ENCODE data around the gene OCIAD2. TPM values are rescaled to one million over a fixed set of nuclear protein-coding genes. Genes with fewer than 3 reads are reported as not detected.
"Not testable (repeated sequence)": the region's sequence is repeated elsewhere in the genome, so short reads cannot be mapped to it uniquely, and the experiment has no call there.

OCIAD2 gene
- total RNA-seq, 4 donors from 2014 or later = 1.3 to 7.7 (median 2.4) TPM

- Histone ChIP-seq H3K27ac (no peak overlapping the region), H3K4me3 (no peak overlapping the region), H3K9me3 (no peaks in the 10 kb centered on the region), H3K36me3 (peaks cover 0 to 43% of the 10 kb centered on the region in 2 donors), H3K27me3 (no peaks in the 10 kb centered on the region), H3K4me1 (no peaks in the 10 kb centered on the region)
- TF ChIP-seq POLR2A (IDR thresholded peaks at IDR 0.05) (no peak), CTCF (IDR thresholded peaks at IDR 0.05 in 4 of 5, conservative IDR thresholded peaks at IDR 0.05 in 1 of 5) (no peak)
- intact Hi-C loops (cut with DNase I; ENCODE audit: low total_unique reads) = no loop called here
- no peak for DNase-seq
- no peak for ATAC-seq
- in situ Hi-C loops (cut with MboI; ENCODE audit: low sequenced_read_pairs in 4 of 4) = no loop called here
Measured at GRCh38 chr4:48858130-48858529, 48.4 kb downstream of the OCIAD2 start.

GRCh38 chr4:48854982-48855381 is 51.6 kb downstream of the OCIAD2 start:
- H3K36me3 ChIP-seq = peaks cover 0 to 51% of the 10 kb centered on the region in 2 donors
- ATAC-seq (no peak), DNase-seq (no peak)
- intact Hi-C loops (cut with DNase I; ENCODE audit: low total_unique reads) = no loop called here
- no peaks in the 10 kb centered on the region for H3K9me3 ChIP-seq
- H3K27me3 ChIP-seq = no peaks in the 10 kb centered on the region
- no peak overlapping the region for H3K4me3 ChIP-seq
- H3K4me1 ChIP-seq = no peaks in the 10 kb centered on the region
- no peak overlapping the region for H3K27ac ChIP-seq
- in situ Hi-C loops (cut with MboI; ENCODE audit: low sequenced_read_pairs in 4 of 4) = no loop called here
- TF ChIP-seq CTCF (IDR thresholded peaks at IDR 0.05 in 4 of 5, conservative IDR thresholded peaks at IDR 0.05 in 1 of 5) = no peak
- TF ChIP-seq POLR2A (IDR thresholded peaks at IDR 0.05) = no peak

- no peaks in the 10 kb centered on the region for H3K27me3 ChIP-seq
- DNase-seq = no peak
- no peaks in the 10 kb centered on the region for H3K9me3 ChIP-seq
- no peak overlapping the region for H3K27ac ChIP-seq
- peaks cover 0 to 53% of the 10 kb centered on the region in 2 donors for H3K36me3 ChIP-seq
- no peak overlapping the region for H3K4me3 ChIP-seq
- in situ Hi-C loops (cut with MboI; ENCODE audit: low sequenced_read_pairs in 4 of 4) (no loop called here), intact Hi-C loops (cut with DNase I; ENCODE audit: low total_unique reads) (no loop called here)
- ATAC-seq = no peak
- TF ChIP-seq CTCF (IDR thresholded peaks at IDR 0.05 in 4 of 5, conservative IDR thresholded peaks at IDR 0.05 in 1 of 5) = no peak
- no peak for TF ChIP-seq POLR2A (IDR thresholded peaks at IDR 0.05)
- H3K4me1 ChIP-seq = no peaks in the 10 kb centered on the region
Measured at GRCh38 chr4:48854395-48854683, 52.2 kb downstream of the OCIAD2 start.

GRCh38 chr4:48853604-48854394 is 52.8 kb downstream of the OCIAD2 start:
- no peaks in the 10 kb centered on the region for H3K9me3 ChIP-seq
- ATAC-seq = no peak
- H3K36me3 ChIP-seq = peaks cover 0 to 53% of the 10 kb centered on the region in 2 donors
- DNase-seq = no peak
- no peak overlapping the region for H3K27ac ChIP-seq
- H3K4me1 ChIP-seq = no peaks in the 10 kb centered on the region
- intact Hi-C loops (cut with DNase I; ENCODE audit: low total_unique reads) (no loop called here), in situ Hi-C loops (cut with MboI; ENCODE audit: low sequenced_read_pairs in 4 of 4) (no loop called here)
- no peaks in the 10 kb centered on the region for H3K27me3 ChIP-seq
- H3K4me3 ChIP-seq = no peak overlapping the region
- TF ChIP-seq POLR2A (IDR thresholded peaks at IDR 0.05) (no peak), CTCF (IDR thresholded peaks at IDR 0.05 in 4 of 5, conservative IDR thresholded peaks at IDR 0.05 in 1 of 5) (no peak)

GRCh38 chr4:48851651-48852050 is 54.9 kb downstream of the OCIAD2 start:
- H3K9me3 ChIP-seq = no peaks in the 10 kb centered on the region
- in situ Hi-C loops (cut with MboI; ENCODE audit: low sequenced_read_pairs in 4 of 4) (no loop called here), intact Hi-C loops (cut with DNase I; ENCODE audit: low total_unique reads) (no loop called here)
- DNase-seq = no peak
- TF ChIP-seq POLR2A (IDR thresholded peaks at IDR 0.05) (no peak), CTCF (IDR thresholded peaks at IDR 0.05 in 4 of 5, conservative IDR thresholded peaks at IDR 0.05 in 1 of 5) (no peak)
- H3K27ac ChIP-seq = no peak overlapping the region
- peaks cover 0 to 49% of the 10 kb centered on the region in 2 donors for H3K36me3 ChIP-seq
- no peaks in the 10 kb centered on the region for H3K27me3 ChIP-seq
- no peak for ATAC-seq
- no peaks in the 10 kb centered on the region for H3K4me1 ChIP-seq
- H3K4me3 ChIP-seq = no peak overlapping the region

GRCh38 chr4:48848799-48849198 is 57.8 kb downstream of the OCIAD2 start:
- intact Hi-C loops (cut with DNase I; ENCODE audit: low total_unique reads) = not testable (repeated sequence)

More at GRCh38 chr4:48848799-48849198, 57.8 kb downstream of the OCIAD2 start:
- H3K9me3 ChIP-seq, ATAC-seq, H3K4me1 ChIP-seq, H3K27ac ChIP-seq, H3K4me3 ChIP-seq, DNase-seq, H3K27me3 ChIP-seq: not testable (repeated sequence)
- peaks cover 0 to 66% of the 10 kb centered on the region in 2 donors for H3K36me3 ChIP-seq
- in situ Hi-C loops (cut with MboI; ENCODE audit: low sequenced_read_pairs in 4 of 4) = loop anchor here in 1 of 4 donors (10.0 to 25.0 kb wide), 2 partner anchors 56 to 511 kb away; partner anchors contain the start of genes OCIAD2 and SLAIN2

Data from gastrocnemius medialis (tissue), 4 donors.